GM13976 (cell line): ENCODE measurements around the gene FAM228A.
"Not testable (repeated sequence)": the region's sequence is repeated elsewhere in the genome, so short reads cannot be mapped to it uniquely, and the experiment has no call there.

Experiments
- DNase-seq: peaks from one replicate; pipeline ENCODE4 v3.0.0; 2012; ENCODE audit warnings: low spot score
- CTCF ChIP-seq: IDR thresholded peaks from 2 replicates; pipeline ENCODE4 v1.5.1; 2012; ENCODE audit warnings: borderline replicate concordance, mild to moderate bottlenecking; ENCODE audit not compliant: insufficient read depth; ENCODE audit errors: extremely low read depth, missing control alignments, control extremely low read depth
- in situ Hi-C: fragments of 300-500 bp; cut with MboI; formaldehyde crosslinking; loops from one replicate; pipeline ENCODE4 v1.12.0; 2022; ENCODE audit warnings: low sequenced_read_pairs, mixed read lengths, inconsistent platforms; ENCODE audit not compliant: unreplicated experiment

The FAM228A gene

GRCh38 chr2:24182507-24182906 lies 7.7 kb downstream of the FAM228A start:
- no peak for DNase-seq
- TF ChIP-seq CTCF: no peak
- in situ Hi-C loops: no loop called here

- TF ChIP-seq CTCF: no peak
- DNase-seq: no peak
- in situ Hi-C loops: no loop called here
Measured at GRCh38 chr2:24183366-24184069, 8.7 kb downstream of the FAM228A start.

GRCh38 chr2:24189551-24189950 lies 14.7 kb downstream of the FAM228A start:
- TF ChIP-seq CTCF: no peak
- in situ Hi-C loops: no loop called here
- no peak for DNase-seq

- in situ Hi-C loops: no loop called here
- DNase-seq: no peak
- TF ChIP-seq CTCF: no peak
Measured at GRCh38 chr2:24190503-24190902, 15.7 kb downstream of the FAM228A start.

- in situ Hi-C loops: no loop called here
- TF ChIP-seq CTCF: no peak
- no peak for DNase-seq
Measured at GRCh38 chr2:24191156-24191555, 16.3 kb downstream of the FAM228A start.

GRCh38 chr2:24191848-24192247 lies 17.0 kb downstream of the FAM228A start:
- no peak for TF ChIP-seq CTCF
- DNase-seq: no peak
- in situ Hi-C loops: no loop called here

DNA sequence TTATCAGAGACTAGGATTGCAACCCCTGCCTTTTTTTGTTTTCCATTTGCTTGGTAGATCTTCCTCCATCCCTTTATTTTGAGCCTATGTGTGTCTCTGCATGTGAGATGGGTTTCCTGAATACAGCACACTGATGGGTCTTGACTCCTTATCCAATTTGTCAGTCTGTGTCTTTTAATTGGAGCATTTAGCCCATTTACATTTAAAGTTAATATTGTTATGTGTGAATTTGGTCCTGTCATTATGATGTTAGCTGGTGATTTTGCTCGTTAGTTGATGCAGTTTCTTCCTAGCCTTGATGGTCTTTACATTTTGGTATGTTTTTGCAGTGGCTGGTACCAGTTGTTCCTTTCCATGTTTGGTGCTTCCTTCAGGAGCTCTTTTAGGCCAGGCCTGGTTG lies 22.4 kb downstream of the FAM228A start:
- DNase-seq, in situ Hi-C loops: not testable (repeated sequence)
